ENCODE data around the gene CNR2.
"Not testable (repeated sequence)": the region's sequence is repeated elsewhere in the genome, so short reads cannot be mapped to it uniquely, and the experiment has no call there.

The CNR2 gene

DNA sequence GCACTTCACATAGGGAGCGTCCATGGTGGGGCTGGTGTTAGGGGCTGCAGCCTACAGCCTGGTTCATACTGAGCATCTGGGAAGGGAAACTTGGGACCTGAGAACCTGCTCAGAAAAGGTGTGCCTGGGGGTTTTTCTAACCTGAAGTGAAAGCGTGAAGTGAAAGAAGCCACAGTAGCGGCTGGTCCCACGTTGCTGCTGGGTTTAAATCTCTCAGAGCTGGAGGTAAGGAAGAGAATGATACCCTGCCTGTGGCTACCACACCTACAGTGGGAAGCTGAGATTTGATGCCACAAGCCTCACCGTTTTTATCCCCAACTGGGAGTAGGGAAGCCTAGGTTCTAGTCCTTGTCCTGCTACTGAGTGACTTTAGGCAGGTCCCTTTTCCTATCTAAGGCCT lies 24.1 kb downstream of the CNR2 start:
- in situ Hi-C loops (cut with MboI; ENCODE audit: low sequenced_read_pairs): no loop called here

- in situ Hi-C loops (cut with MboI; ENCODE audit: low sequenced_read_pairs): no loop called here
Observed at GRCh38 chr1:23885222-23885621, 27.9 kb downstream of the CNR2 start.

GRCh38 chr1:23882746-23883145 lies 30.4 kb downstream of the CNR2 start:
- in situ Hi-C loops (cut with MboI; ENCODE audit: low sequenced_read_pairs): no loop called here

DNA sequence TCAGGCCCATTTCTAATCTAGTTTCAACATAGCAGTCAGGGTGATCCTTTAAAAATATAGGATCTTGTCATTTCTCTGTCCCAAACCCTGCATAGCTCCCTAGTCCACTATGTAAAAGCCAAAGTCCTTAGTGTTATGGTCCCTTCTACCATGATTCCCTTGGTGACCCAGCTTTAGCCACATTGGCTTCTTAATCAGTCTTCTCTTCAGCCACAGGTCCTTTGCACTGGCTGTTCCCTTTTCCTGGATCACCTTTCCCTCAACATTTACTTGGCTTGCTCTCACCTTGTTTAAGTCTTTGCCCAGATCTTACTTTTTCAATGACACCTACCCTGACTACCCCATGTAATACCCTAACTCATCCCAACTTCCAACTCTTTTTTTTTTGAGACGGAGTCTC lies 33.4 kb downstream of the CNR2 start:
- in situ Hi-C loops (cut with MboI; ENCODE audit: low sequenced_read_pairs): no loop called here

GRCh38 chr1:23878668-23879067 lies 34.5 kb downstream of the CNR2 start:
- in situ Hi-C loops (cut with MboI; ENCODE audit: low sequenced_read_pairs): no loop called here

DNA sequence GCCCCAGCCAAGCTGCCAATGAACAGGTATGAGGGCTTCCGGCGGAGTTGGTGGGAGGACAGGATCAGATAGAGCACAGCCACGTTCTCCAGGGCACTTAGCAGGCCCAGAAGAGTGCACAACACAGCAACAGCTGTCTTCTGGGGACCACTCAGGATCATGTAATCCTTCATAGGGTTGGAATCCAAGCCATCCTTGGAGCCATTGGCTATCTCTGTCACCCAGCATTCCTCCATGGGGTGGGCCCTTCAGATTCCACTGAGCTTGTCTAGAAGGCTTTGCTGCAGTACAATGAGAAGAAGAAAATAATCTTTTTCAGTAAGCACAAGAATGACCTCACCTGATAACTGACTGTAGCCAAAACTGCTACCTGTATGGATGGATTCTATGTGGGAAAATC lies 37.8 kb downstream of the CNR2 start:
- in situ Hi-C loops (cut with MboI; ENCODE audit: low sequenced_read_pairs): no loop called here

- in situ Hi-C loops (cut with MboI; ENCODE audit: low sequenced_read_pairs): no loop called here
Observed at GRCh38 chr1:23872421-23872820, 40.7 kb downstream of the CNR2 start.

DNA sequence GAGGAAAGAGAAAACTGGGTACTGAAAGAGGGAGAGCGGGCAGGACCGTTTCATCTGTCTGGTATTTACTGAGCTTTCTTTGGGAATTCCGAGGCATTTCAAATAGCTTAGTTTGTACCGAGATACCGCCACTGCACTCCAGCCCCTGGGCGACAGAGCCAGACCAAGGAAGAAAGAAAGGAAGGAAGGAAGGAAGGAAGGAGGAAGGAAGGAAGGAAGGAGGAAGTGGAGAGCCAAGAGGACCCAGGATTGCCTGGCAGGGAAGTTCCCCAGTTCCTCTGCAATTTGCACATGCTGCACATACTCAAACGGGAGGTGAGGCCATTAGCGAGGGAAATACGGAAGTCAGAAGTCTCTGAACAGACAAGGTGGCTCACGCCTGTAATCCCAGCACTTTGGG lies 44.1 kb downstream of the CNR2 start:
- in situ Hi-C loops (cut with MboI; ENCODE audit: low sequenced_read_pairs): no loop called here

DNA sequence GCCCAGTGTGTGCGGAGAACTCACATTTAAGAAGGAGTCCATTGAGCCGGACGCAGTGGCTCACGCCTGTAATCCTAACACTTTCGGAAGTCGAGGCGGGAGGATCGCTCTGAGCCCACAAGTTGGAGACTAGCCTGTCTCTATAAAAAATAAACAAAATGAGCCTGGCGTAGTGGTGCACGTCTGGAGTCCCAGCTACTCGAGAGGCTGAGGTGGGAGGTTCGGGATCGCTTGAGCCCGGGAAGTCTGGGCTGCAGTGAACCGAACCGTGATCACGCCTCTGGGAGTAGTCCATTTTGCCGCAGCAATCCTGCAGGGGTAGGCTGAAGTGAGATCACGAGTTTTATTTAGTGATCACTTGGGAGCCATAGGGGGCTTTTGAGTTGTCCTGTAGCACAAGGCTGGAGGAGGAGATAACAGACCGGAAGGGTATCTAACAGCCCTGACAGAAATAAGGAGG lies 44.6 kb downstream of the CNR2 start:
- in situ Hi-C loops (cut with MboI; ENCODE audit: low sequenced_read_pairs): no loop called here

- in situ Hi-C loops (cut with MboI; ENCODE audit: low sequenced_read_pairs): no loop called here
Observed at GRCh38 chr1:23867895-23868556, 45.1 kb downstream of the CNR2 start, which contains the start of gene FUCA1. FUCA1 (minus strand) TSS chr1:23868290; CDS start chr1:23868286, 4 bp downstream.

GRCh38 chr1:23867542-23867894 lies 45.6 kb downstream of the CNR2 start:
- in situ Hi-C loops (cut with MboI; ENCODE audit: low sequenced_read_pairs): no loop called here

GRCh38 chr1:23865543-23865930 lies 47.6 kb downstream of the CNR2 start:
- in situ Hi-C loops (cut with MboI; ENCODE audit: low sequenced_read_pairs): no loop called here

GRCh38 chr1:23864801-23865542 lies 48.2 kb downstream of the CNR2 start:
- in situ Hi-C loops (cut with MboI; ENCODE audit: low sequenced_read_pairs): no loop called here

DNA sequence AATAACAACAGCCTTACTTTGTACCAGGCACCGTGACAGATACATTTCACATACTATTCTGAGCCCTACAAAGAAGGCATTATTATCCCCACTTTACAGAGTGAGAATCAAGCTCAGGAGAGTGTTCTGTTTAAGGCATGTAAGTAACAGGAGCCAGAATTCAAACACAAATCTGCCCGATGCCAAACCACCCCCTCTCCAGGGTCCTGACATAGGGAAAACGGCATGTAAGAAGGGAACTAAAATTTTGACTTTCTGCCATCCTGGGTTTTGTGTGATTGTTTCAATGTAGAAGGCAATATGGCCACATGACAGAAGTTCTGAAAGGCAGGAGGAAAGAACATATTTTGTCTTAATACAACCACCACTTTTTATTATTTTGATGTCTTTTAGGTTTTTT lies 50.5 kb downstream of the CNR2 start:
- in situ Hi-C loops (cut with MboI; ENCODE audit: low sequenced_read_pairs): no loop called here

GRCh38 chr1:23854568-23854967 lies 58.6 kb downstream of the CNR2 start:
- in situ Hi-C loops (cut with MboI; ENCODE audit: low sequenced_read_pairs): no loop called here

GRCh38 chr1:23853124-23853523 lies 60.0 kb downstream of the CNR2 start:
- in situ Hi-C loops (cut with MboI; ENCODE audit: low sequenced_read_pairs): not testable (repeated sequence)

DNA sequence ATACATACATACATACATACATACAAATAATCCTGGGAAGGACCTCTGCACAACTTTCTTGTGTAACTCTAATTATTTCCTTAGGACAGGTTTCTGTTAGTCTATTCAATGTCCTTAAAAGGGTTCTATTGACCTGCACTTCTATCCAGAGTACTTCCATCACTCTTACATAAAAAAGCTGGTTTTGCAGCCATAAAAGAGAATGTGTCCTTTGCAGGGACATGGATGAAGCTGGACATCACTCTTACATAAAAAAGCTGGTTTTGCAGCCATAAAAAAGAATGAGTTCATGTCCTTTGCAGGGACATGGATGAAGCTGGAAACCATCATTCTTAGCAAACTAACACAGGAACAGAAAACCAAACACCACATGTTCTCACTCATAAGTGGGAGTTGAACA lies 61.8 kb downstream of the CNR2 start:
- in situ Hi-C loops (cut with MboI; ENCODE audit: low sequenced_read_pairs): not testable (repeated sequence)

DNA sequence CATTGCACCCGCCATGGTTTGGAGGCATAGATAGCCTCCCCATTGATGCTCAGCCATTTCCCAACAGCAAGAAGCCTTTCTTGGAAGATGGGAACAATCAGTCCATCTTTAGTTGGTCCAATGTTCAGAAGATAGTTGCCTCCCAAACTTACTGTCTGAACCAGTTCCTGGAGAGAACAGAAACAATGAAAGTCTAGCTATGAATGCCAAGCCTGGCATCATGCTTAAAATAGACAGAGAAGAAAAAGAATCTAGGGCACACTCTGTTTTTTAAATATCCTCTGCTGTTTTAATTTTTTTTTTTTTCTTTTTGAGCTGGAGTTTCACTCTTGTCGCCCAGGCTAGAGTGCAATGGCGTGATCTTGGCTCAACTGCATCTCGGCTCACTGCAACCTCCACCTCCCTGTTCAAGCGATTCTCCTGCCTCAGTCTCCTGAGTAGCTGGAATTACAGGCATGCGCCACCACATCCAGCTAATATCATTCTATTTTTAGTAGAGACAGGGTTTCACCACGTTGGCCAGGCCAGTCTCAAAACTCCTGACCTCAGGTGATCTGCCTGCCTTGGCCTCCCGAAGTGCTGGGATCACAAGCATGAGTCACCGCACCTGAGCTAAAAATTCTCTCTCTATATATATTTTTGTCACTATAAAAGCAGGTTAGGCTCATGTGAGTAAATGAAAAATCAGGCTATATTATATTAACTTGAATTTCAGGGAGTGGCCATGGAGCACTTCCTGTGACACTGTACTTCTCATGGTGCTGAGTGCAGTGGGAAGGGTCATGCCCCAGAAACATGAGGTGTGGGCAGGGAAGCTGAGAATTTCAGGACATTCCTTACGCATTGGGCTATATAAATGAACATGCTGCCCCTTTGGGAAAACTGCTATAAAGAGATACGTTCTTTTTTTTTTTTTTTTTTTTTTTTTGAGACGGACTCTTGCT lies 64.2 kb downstream of the CNR2 start:
- in situ Hi-C loops (cut with MboI; ENCODE audit: low sequenced_read_pairs): no loop called here

DNA sequence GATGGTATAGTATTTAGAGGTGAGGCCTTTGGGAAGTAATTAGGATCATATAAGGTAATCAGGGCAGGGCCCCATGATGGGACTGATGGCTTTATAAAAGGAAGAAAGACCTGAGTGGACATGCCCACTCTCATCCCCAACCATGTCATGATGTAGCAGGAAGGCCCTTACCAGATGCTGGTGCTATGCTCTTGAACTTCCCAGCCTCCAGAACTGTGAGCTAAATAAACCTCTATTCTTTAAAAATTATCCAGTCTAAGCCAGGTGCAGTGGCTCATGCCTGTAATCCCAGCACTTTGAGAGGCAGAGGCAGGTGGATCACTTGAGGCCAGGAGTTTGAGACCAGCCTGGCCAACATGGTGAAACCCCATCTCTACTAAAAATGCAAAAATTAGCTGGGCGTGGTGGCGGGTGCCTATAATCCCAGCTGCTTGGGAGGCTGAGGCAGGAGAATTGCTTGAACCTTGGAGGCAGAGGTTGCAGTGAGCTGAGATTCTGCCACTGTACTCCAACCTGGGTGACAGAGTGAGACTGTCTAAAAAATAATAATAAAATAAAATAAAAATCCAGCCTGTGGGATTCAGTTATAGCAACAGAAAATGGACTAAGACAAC lies 65.6 kb downstream of the CNR2 start:
- in situ Hi-C loops (cut with MboI; ENCODE audit: low sequenced_read_pairs): not testable (repeated sequence)

DNA sequence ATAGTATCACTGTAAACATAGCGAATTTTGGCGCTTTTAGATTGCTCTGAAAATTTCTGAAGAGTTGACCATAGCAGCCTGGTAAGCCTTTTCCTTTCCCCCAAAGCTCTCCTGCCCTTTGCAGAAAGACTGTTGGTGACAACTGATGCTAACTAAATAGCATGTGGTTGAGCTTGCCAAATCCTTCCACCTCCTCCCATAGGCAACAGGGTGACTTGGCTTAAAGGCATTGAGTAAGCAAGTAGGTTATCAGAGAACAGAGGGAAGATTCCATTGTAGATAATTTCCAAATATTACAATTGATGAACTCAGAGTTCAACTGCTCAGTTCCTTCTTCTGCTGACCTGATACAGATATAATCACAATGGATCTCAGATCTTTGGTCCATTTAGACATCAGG lies 68.0 kb downstream of the CNR2 start:
- in situ Hi-C loops (cut with MboI; ENCODE audit: low sequenced_read_pairs): no loop called here

DNA sequence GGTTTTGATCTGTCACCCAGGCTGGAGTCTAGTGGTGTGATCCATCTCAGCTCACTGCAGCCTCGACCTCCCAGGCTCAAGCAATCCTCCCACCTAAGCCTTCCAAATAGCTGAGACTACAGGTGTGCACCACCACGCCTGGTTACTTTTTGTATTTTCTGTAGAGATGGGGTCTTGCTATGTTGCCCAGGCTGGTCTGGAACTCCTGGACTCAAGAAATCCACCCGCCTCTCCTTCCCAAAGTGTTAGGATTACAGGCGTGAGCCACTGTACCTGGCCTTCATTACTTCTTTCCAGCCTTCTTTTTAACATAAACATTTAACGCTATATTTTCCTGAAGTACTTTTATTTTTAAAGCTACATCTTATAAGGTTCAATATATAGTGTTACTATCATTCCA lies 69.5 kb downstream of the CNR2 start:
- in situ Hi-C loops (cut with MboI; ENCODE audit: low sequenced_read_pairs): no loop called here

Data from hTERT RPE-1 (cell line).